Choroid plexus epithelial cell (primary cell): ENCODE measurements around the gene HES7.

Experiments used
- DNase-seq: peaks from one replicate; pipeline ENCODE4 v3.0.0-alpha.2; 2010; ENCODE audit warnings: low read depth
- H3K4me3 ChIP-seq: 2 replicates; pipeline ENCODE4 v1.5.1; 2011; ENCODE audit warnings: low read depth, mild to moderate bottlenecking, control low read depth, low read length, moderate library complexity
- TF ChIP-seq, protein P1 (sequence below): conservative IDR thresholded peaks from 2 replicates; pipeline ENCODE4 v1.5.1; 2011; ENCODE audit warnings: low read depth, mild to moderate bottlenecking, control low read depth, inconsistent platforms, low read length, moderate library complexity

Gene HES7

DNA sequence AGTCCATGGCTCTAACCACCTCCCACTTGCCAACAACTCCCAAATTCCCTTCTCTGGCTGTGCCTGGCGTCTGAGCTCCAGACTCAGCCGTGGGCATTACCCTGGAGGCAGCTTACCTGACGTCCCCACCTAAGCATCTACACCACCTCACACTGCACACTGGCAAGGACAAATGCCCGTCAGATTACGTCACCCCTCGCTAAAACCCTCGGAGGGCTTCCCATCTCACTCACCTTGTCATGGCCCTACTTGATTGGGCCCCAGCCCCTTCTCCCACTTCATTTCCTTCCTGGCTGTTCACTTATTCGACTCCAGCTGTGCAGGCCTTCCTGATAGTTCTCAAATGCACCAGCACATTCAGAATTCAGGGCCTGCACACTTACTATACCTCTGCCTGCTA lies 19.0 kb downstream of the HES7 start:
- DNase-seq: no peak
- no peak overlapping the region for H3K4me3 ChIP-seq
- TF ChIP-seq, protein P1, sequence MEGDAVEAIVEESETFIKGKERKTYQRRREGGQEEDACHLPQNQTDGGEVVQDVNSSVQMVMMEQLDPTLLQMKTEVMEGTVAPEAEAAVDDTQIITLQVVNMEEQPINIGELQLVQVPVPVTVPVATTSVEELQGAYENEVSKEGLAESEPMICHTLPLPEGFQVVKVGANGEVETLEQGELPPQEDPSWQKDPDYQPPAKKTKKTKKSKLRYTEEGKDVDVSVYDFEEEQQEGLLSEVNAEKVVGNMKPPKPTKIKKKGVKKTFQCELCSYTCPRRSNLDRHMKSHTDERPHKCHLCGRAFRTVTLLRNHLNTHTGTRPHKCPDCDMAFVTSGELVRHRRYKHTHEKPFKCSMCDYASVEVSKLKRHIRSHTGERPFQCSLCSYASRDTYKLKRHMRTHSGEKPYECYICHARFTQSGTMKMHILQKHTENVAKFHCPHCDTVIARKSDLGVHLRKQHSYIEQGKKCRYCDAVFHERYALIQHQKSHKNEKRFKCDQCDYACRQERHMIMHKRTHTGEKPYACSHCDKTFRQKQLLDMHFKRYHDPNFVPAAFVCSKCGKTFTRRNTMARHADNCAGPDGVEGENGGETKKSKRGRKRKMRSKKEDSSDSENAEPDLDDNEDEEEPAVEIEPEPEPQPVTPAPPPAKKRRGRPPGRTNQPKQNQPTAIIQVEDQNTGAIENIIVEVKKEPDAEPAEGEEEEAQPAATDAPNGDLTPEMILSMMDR: no peak

DNA sequence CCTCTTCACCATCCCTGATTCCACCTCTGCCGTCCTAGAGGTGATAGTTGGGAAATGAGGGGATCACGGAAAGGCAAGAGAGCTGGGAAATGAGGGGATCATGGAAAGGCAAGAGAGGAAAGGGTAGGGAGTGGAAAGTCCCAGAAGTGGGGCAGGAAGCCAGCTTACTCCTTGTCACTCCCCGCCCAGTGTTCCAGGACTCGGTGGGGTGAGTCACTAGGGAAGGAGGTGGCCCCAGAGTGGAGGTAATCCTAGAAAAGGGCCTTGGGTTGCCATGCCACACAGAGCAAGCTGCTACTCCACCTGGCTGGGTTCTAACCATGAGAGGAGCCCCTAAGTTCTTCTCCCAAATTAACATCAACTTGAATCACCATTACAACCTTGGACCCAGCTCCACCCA lies 20.4 kb downstream of the HES7 start:
- DNase-seq: no peak
- TF ChIP-seq, protein P1: no peak
- H3K4me3 ChIP-seq: no peak overlapping the region

DNA sequence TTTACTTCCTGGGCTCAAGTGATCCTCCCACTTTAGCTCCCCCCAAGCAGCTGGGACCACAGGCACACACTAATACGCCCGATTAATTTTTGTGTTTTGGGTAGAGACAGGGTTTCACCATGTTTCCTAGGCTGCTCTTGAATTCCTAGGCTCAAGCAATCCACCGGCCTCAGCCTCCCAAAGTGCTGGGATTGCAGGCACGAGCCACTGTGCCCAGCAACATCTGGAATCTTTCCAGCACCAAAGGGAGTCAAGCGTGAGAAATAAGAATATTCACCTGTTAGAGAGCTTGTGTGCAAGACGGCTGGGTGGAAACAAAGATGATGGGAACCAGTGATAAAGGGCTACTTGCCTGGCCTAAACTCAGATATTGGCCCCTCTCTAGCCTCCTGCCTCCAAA lies 22.2 kb downstream of the HES7 start:
- TF ChIP-seq, protein P1: no peak
- DNase-seq: no peak

DNA sequence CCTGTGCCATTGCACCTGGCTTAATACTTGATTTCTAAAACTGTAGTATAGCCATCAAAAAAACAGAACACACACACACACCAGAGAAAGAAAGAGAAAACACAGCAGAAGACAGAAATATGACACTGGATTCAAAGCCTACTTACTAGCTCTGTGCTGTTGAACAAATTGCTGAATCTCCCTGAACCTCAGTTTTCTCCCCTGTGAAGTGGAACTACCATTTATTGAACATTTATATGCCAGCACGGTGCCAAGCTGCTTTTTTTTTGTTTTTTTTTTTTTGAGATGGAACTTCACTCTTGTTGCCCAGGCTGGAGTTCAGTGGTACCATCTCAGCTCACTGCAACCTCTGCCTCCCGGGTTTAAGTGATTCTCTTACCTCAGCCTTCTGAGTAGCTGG lies 23.1 kb downstream of the HES7 start:
- DNase-seq: no peak
- TF ChIP-seq, protein P1: no peak
- no peak overlapping the region for H3K4me3 ChIP-seq

More for the DNA sequence above, 22.2 kb downstream of the HES7 start:
- H3K4me3 ChIP-seq: no peak overlapping the region

DNA sequence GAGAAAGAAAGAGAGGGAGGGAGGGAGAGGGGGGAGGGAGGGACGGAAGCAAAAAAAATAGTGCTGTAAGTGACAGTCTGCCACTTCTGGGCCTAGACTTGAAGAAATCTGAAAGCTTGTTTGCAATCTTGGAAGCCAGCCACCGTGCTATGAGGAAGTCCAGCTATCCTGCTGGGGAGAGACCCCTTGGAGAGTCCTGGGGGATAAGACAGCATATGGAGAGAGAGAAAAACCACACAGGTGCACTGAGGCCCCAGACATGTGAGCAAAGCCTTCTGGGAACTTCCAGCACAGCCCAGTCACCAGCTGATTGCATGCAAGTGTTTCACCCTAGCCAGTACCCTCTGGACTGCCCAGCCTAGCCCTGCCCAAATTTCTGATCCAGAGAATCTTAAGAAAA lies 23.8 kb downstream of the HES7 start:
- TF ChIP-seq, protein P1: no peak
- no peak overlapping the region for H3K4me3 ChIP-seq

DNA sequence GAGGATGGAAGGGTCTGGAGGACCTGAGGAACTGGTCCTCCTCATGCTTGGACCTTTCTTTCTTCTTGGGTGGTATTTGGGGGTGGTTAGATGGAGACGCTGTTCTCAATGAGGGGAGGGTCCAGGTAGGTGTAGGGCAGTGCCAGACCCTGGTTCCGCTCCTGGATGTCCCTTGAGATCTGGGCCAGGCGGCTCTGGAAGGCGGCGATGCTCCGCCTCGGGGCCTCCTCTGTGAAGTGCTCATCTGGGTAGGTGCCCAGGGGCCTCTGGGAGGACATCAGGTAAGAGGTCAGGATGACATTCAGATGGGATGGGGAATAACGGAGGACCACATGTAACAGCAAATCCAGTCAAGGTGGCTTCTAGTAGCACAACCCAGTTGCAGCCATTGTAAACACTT lies 27.4 kb downstream of the HES7 start:
- TF ChIP-seq, protein P1: no peak
- no peak for DNase-seq
- H3K4me3 ChIP-seq: no peak overlapping the region

More for the DNA sequence above, 23.8 kb downstream of the HES7 start:
- DNase-seq: no peak

DNA sequence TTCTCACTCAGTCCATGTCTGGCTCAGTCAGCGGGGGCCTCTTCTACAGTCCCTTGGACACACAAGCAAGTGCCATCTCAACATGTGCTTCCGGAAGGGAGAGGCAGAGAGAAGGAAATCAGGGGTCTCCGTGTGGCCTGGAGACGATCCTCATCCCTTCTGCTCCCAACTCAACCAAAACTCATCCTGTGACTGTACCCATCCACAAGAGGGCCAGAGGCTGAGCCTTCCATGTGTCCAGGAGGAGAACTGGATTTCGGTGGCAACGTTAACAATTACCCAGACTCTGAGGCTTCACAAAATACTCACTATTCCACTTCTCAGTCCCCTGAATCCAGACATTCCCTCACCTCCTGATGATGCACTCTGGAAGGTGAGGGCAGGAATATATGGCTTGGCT lies 28.5 kb downstream of the HES7 start:
- no peak overlapping the region for H3K4me3 ChIP-seq
- DNase-seq: no peak
- TF ChIP-seq, protein P1: peak; percentile 10
